ENCODE data around the gene RALGAPA2. TPM values are rescaled to one million over a fixed set of nuclear protein-coding genes. Genes with fewer than 3 reads are reported as not detected.

The RALGAPA2 gene
- total RNA-seq, 1 donor from 2014 or later, result 15.7 TPM

- H3K4me1 ChIP-seq (ENCODE audit: control insufficient read depth in 3 of 3, insufficient read depth in 3 of 3, low read length in 3 of 3), result peaks cover 37 to 55% (median 44%) of the 10 kb centered on the region in 3 donors
- peak overlapping the region; percentile 92 for H3K27ac ChIP-seq (ENCODE audit: low read depth, low read length)
- no peaks in the 10 kb centered on the region for H3K27me3 ChIP-seq (ENCODE audit: control insufficient read depth in 3 of 3, insufficient read depth in 3 of 3, low read length in 3 of 3)
- H3K36me3 ChIP-seq (ENCODE audit: control insufficient read depth in 3 of 3, insufficient read depth in 3 of 3, low read length in 3 of 3), result no peaks in the 10 kb centered on the region
- H3K9ac ChIP-seq (ENCODE audit: low read depth in 1 of 3, low read length in 3 of 3), result peak overlapping the region; percentile 81 to 87 (median 83)
- peak overlapping the region; percentile 59 to 71 (median 60) for H3K4me3 ChIP-seq (ENCODE audit: low read length in 3 of 3)
- no peaks in the 10 kb centered on the region for H3K9me3 ChIP-seq (ENCODE audit: control insufficient read depth in 3 of 3, low read length in 3 of 3)
These were observed 31.2 kb upstream of the RALGAPA2 start for GRCh38 chr20:20743511-20744169.

DNA sequence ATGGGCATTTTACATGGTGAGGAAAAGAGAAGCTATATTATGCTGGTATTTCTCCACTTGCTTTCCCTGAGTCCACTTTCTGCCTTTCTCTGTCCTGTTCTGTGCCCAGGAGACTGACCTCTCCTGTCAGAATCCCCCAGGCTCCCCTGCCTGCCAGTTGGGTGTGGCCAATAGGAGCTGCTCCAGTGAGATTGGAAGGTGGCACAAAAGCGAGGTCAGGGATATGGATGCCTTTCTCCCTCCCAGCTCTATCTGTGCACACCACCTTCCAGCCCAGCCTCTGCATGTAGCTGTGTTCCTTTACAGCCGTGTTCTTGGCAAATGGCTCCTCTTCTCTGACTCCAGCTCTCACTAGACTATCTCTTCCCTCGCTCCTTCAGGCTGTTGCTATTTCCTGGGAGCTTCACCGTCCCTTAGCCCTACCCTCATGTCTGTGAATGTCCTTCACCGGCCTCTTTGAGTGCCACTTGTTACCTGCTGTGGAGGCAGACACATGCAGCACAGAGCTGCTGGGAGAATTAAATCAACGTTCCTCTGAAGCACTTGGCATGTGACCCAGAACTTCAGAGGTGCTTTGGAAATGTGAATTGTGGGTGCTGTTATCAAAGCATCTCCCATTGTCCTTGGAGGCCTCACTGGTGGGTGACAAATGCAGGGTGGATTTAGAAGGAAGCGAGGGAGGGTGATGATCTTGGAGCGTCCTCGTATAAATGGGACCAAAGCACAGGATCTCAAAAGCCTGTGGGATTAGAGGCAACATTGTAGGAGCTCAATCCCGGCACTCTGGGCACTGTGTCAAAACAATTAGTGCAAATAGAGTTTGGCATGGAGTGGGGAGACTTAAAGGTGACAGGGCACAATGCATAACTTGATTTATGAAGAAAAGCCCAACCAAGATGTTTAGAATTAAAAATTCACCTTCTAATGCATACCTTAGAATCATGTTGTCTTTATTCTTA lies 28.9 kb upstream of the RALGAPA2 start:
- Histone ChIP-seq H3K4me1 (ENCODE audit: control insufficient read depth in 3 of 3, insufficient read depth in 3 of 3, low read length in 3 of 3) (peaks cover 47 to 61% (median 51%) of the 10 kb centered on the region in 3 donors), H3K9ac (ENCODE audit: low read depth in 1 of 3, low read length in 3 of 3) (peak overlapping the region in 1 of 3 donors; percentile 1), H3K4me3 (ENCODE audit: low read length in 3 of 3) (no peak overlapping the region), H3K27me3 (ENCODE audit: control insufficient read depth in 3 of 3, insufficient read depth in 3 of 3, low read length in 3 of 3) (no peaks in the 10 kb centered on the region), H3K9me3 (ENCODE audit: control insufficient read depth in 3 of 3, low read length in 3 of 3) (no peaks in the 10 kb centered on the region), H3K27ac (ENCODE audit: low read depth, low read length) (peak overlapping the region; percentile 20), H3K36me3 (ENCODE audit: control insufficient read depth in 3 of 3, insufficient read depth in 3 of 3, low read length in 3 of 3) (no peaks in the 10 kb centered on the region)

- no peak overlapping the region for H3K4me3 ChIP-seq (ENCODE audit: low read length in 3 of 3)
- H3K27ac ChIP-seq (ENCODE audit: low read depth, low read length), result peak overlapping the region; percentile 20
- no peaks in the 10 kb centered on the region for H3K36me3 ChIP-seq (ENCODE audit: control insufficient read depth in 3 of 3, insufficient read depth in 3 of 3, low read length in 3 of 3)
- peaks cover 49 to 60% (median 51%) of the 10 kb centered on the region in 3 donors for H3K4me1 ChIP-seq (ENCODE audit: control insufficient read depth in 3 of 3, insufficient read depth in 3 of 3, low read length in 3 of 3)
- no peaks in the 10 kb centered on the region for H3K9me3 ChIP-seq (ENCODE audit: control insufficient read depth in 3 of 3, low read length in 3 of 3)
- no peaks in the 10 kb centered on the region for H3K27me3 ChIP-seq (ENCODE audit: control insufficient read depth in 3 of 3, insufficient read depth in 3 of 3, low read length in 3 of 3)
- no peak overlapping the region for H3K9ac ChIP-seq (ENCODE audit: low read depth in 1 of 3, low read length in 3 of 3)
These were observed 28.1 kb upstream of the RALGAPA2 start for GRCh38 chr20:20740541-20740940.

DNA sequence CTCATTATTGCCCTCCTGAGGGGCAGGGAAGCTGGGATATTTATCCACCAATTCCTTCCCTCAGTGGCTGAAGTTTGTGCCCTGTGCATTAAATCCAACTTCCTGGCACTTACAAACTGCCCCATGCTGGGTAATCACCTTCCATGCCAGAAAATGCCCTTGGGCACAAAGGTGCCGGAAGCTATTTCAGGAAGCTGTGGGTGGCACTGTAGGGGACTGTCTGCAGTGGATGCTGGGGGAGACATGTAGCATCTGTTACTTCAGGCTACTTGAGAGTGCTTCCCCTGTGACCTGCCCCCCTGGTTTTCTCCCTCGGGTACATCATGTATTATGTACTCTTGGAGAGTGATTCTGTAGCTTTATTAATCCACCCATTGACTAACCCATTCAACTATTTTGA lies 24.7 kb upstream of the RALGAPA2 start:
- Histone ChIP-seq H3K4me1 (ENCODE audit: control insufficient read depth in 3 of 3, insufficient read depth in 3 of 3, low read length in 3 of 3) (peaks cover 37 to 55% (median 41%) of the 10 kb centered on the region in 3 donors), H3K9me3 (ENCODE audit: control insufficient read depth in 3 of 3, low read length in 3 of 3) (no peaks in the 10 kb centered on the region), H3K27me3 (ENCODE audit: control insufficient read depth in 3 of 3, insufficient read depth in 3 of 3, low read length in 3 of 3) (no peaks in the 10 kb centered on the region), H3K4me3 (ENCODE audit: low read length in 3 of 3) (no peak overlapping the region), H3K36me3 (ENCODE audit: control insufficient read depth in 3 of 3, insufficient read depth in 3 of 3, low read length in 3 of 3) (no peaks in the 10 kb centered on the region), H3K9ac (ENCODE audit: low read depth in 1 of 3, low read length in 3 of 3) (peak overlapping the region in 1 of 3 donors; percentile 54), H3K27ac (ENCODE audit: low read depth, low read length) (no peak overlapping the region)

DNA sequence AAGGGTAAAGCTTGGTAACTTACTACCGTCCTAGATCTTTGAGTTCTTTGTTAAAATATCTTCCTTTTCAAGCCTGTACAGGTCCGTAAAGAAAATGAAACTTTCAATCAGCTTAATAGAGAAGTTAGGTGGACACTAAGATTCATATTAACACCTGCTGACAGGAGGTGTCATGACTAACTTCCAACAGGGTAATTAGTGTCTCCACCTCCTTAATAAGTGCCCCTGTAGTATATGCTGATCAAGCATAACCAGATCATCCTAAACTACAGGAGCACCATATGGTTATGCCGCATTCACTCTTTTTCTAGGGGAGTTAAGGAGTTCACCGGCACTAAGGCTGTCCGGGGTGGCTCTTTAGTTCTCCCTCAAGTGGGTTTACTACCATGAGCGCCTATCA lies 23.9 kb upstream of the RALGAPA2 start:
- Histone ChIP-seq H3K36me3 (ENCODE audit: control insufficient read depth in 3 of 3, insufficient read depth in 3 of 3, low read length in 3 of 3) (no peaks in the 10 kb centered on the region), H3K27ac (ENCODE audit: low read depth, low read length) (no peak overlapping the region), H3K4me3 (ENCODE audit: low read length in 3 of 3) (no peak overlapping the region), H3K9ac (ENCODE audit: low read depth in 1 of 3, low read length in 3 of 3) (no peak overlapping the region), H3K9me3 (ENCODE audit: control insufficient read depth in 3 of 3, low read length in 3 of 3) (no peaks in the 10 kb centered on the region), H3K4me1 (ENCODE audit: control insufficient read depth in 3 of 3, insufficient read depth in 3 of 3, low read length in 3 of 3) (peaks cover 30 to 48% (median 33%) of the 10 kb centered on the region in 3 donors), H3K27me3 (ENCODE audit: control insufficient read depth in 3 of 3, insufficient read depth in 3 of 3, low read length in 3 of 3) (no peaks in the 10 kb centered on the region)

DNA sequence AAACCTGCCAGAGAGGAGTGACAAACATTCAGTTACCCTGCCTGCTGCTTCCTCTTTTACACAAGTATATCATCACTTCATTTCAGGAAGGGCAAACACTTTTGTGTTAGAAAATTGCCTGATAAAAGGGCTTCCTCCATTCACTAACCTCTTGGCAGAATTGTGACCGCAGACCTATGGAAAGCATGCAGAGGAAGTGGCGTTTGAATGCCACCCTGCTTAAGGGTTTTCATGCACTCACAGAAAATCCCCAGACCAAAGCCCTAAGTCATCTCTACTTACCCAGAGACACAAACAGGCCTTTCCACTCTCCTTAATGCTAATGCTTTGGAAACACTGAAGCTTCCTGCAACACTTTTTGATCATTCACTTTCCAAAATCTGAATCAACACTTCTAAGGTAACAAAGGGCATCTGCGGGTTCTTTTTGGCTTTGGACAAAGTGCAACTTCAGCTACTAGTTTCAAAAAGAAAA lies 22.1 kb upstream of the RALGAPA2 start:
- no peaks in the 10 kb centered on the region for H3K27me3 ChIP-seq (ENCODE audit: control insufficient read depth in 3 of 3, insufficient read depth in 3 of 3, low read length in 3 of 3)
- no peaks in the 10 kb centered on the region for H3K36me3 ChIP-seq (ENCODE audit: control insufficient read depth in 3 of 3, insufficient read depth in 3 of 3, low read length in 3 of 3)
- H3K27ac ChIP-seq (ENCODE audit: low read depth, low read length), result peak overlapping the region; percentile 91
- no peaks in the 10 kb centered on the region for H3K9me3 ChIP-seq (ENCODE audit: control insufficient read depth in 3 of 3, low read length in 3 of 3)
- H3K4me1 ChIP-seq (ENCODE audit: control insufficient read depth in 3 of 3, insufficient read depth in 3 of 3, low read length in 3 of 3), result peaks cover 21 to 44% (median 29%) of the 10 kb centered on the region in 3 donors
- peak overlapping the region in 2 of 3 donors; percentile 12 to 19 for H3K9ac ChIP-seq (ENCODE audit: low read depth in 1 of 3, low read length in 3 of 3)
- H3K4me3 ChIP-seq (ENCODE audit: low read length in 3 of 3), result no peak overlapping the region

- Histone ChIP-seq H3K9me3 (ENCODE audit: control insufficient read depth in 3 of 3, low read length in 3 of 3) (no peaks in the 10 kb centered on the region), H3K4me1 (ENCODE audit: control insufficient read depth in 3 of 3, insufficient read depth in 3 of 3, low read length in 3 of 3) (peaks cover 21 to 44% (median 29%) of the 10 kb centered on the region in 3 donors), H3K27ac (ENCODE audit: low read depth, low read length) (peak overlapping the region; percentile 91), H3K9ac (ENCODE audit: low read depth in 1 of 3, low read length in 3 of 3) (peak overlapping the region in 1 of 3 donors; percentile 33), H3K36me3 (ENCODE audit: control insufficient read depth in 3 of 3, insufficient read depth in 3 of 3, low read length in 3 of 3) (no peaks in the 10 kb centered on the region), H3K4me3 (ENCODE audit: low read length in 3 of 3) (no peak overlapping the region), H3K27me3 (ENCODE audit: control insufficient read depth in 3 of 3, insufficient read depth in 3 of 3, low read length in 3 of 3) (no peaks in the 10 kb centered on the region)
These were observed 21.5 kb upstream of the RALGAPA2 start for GRCh38 chr20:20733943-20734342.

DNA sequence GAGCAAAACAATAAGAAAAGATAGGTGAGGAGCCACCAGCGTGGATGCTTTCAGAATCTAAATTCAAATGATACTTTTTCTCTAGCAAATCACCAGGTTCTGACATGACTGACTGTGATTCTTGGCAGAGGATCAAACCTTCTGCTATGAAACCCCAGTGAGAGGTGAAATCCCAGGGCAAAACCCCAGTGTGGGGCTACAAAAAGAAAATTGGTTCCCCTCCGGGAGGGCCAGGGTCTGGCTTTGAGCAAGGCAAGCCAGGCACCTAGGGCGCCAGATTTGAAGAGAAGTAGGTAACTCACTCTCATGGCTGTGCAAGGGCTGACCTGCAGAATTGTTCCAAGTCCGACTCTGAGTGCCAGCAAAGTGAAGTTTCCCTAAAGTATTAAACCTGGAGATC lies 20.2 kb upstream of the RALGAPA2 start:
- no peak overlapping the region for H3K4me3 ChIP-seq (ENCODE audit: low read length in 3 of 3)
- peaks cover 21 to 44% (median 29%) of the 10 kb centered on the region in 3 donors for H3K4me1 ChIP-seq (ENCODE audit: control insufficient read depth in 3 of 3, insufficient read depth in 3 of 3, low read length in 3 of 3)
- H3K9me3 ChIP-seq (ENCODE audit: control insufficient read depth in 3 of 3, low read length in 3 of 3), result no peaks in the 10 kb centered on the region
- no peaks in the 10 kb centered on the region for H3K27me3 ChIP-seq (ENCODE audit: control insufficient read depth in 3 of 3, insufficient read depth in 3 of 3, low read length in 3 of 3)
- H3K36me3 ChIP-seq (ENCODE audit: control insufficient read depth in 3 of 3, insufficient read depth in 3 of 3, low read length in 3 of 3), result no peaks in the 10 kb centered on the region
- H3K27ac ChIP-seq (ENCODE audit: low read depth, low read length), result peak overlapping the region; percentile 91
- peak overlapping the region; percentile 37 to 58 (median 48) for H3K9ac ChIP-seq (ENCODE audit: low read depth in 1 of 3, low read length in 3 of 3)

- no peaks in the 10 kb centered on the region for H3K27me3 ChIP-seq (ENCODE audit: control insufficient read depth in 3 of 3, insufficient read depth in 3 of 3, low read length in 3 of 3)
- H3K36me3 ChIP-seq (ENCODE audit: control insufficient read depth in 3 of 3, insufficient read depth in 3 of 3, low read length in 3 of 3), result no peaks in the 10 kb centered on the region
- H3K4me1 ChIP-seq (ENCODE audit: control insufficient read depth in 3 of 3, insufficient read depth in 3 of 3, low read length in 3 of 3), result peaks cover 15 to 40% (median 25%) of the 10 kb centered on the region in 3 donors
- no peak overlapping the region for H3K4me3 ChIP-seq (ENCODE audit: low read length in 3 of 3)
- peak overlapping the region; percentile 91 for H3K27ac ChIP-seq (ENCODE audit: low read depth, low read length)
- H3K9me3 ChIP-seq (ENCODE audit: control insufficient read depth in 3 of 3, low read length in 3 of 3), result no peaks in the 10 kb centered on the region
- peak overlapping the region in 2 of 3 donors; percentile 55 to 58 for H3K9ac ChIP-seq (ENCODE audit: low read depth in 1 of 3, low read length in 3 of 3)
These were observed 19.5 kb upstream of the RALGAPA2 start for GRCh38 chr20:20731945-20732296.

All from skeletal muscle tissue (tissue), 4 donors.